Muscle of leg (tissue), 11 donors: ENCODE results near the gene NDOR1. TPM values are rescaled to one million over a fixed set of nuclear protein-coding genes. Genes with fewer than 3 reads are reported as not detected.

Experiments
- DNase-seq: peaks from one replicate; pipeline ENCODE4 v3.0.0; 2013
- H3K27ac ChIP-seq: one replicate; pipeline ENCODE4 v1.5.1; 2013; ENCODE audit warnings: mild to moderate bottlenecking, low read length, control low read depth
- H3K27me3 ChIP-seq: one replicate; pipeline ENCODE4 v1.6.1; 2013; ENCODE audit warnings: low read length; ENCODE audit not compliant: control insufficient read depth, insufficient read depth
- H3K36me3 ChIP-seq: one replicate; pipeline ENCODE4 v1.6.1; 2013; ENCODE audit warnings: low read length; ENCODE audit not compliant: control insufficient read depth, insufficient read depth
- H3K4me1 ChIP-seq: one replicate; pipeline ENCODE4 v1.6.1; 2013; ENCODE audit warnings: low read length; ENCODE audit not compliant: control insufficient read depth, insufficient read depth
- H3K4me3 ChIP-seq: one replicate; pipeline ENCODE4 v1.5.1; 2013; ENCODE audit warnings: low read length, control low read depth
- H3K9me3 ChIP-seq: replicated peaks from 2 replicates; pipeline ENCODE4 v1.6.1; 2013; ENCODE audit warnings: low read depth, low read length; ENCODE audit not compliant: control insufficient read depth
- WGBS: methylation state at CpG from one replicate; pipeline ENCODE4 v1.1.5; 2013; ENCODE audit warnings: missing lambda C conversion rate; ENCODE audit not compliant: insufficient coverage; 5-methylcytosine and 5-hydroxymethylcytosine counted together
- polyA plus RNA-seq, 8 donors: library from polyadenylated mRNA; unstranded; fragments of 120-200 nt; gene quantifications; one replicate each; pipeline versions ENCODE4 v1.2.1 to v1.2.3, GENCODE V29; 2013; ENCODE audit warnings: inconsistent platforms in 1 of 8, low replicate concordance in 1 of 8; ENCODE audit not compliant: insufficient read length in 8 of 8, insufficient read depth in 1 of 8
- total RNA-seq: library from RNA; stranded (reverse); fragments of 120-200 nt; gene quantifications from one replicate; pipeline ENCODE4 v1.2.4, GENCODE V29; 2013

The NDOR1 gene
- total and polyA plus RNA-seq, 9 donors: 3.1 to 10.8 (median 8.0) TPM

DNA sequence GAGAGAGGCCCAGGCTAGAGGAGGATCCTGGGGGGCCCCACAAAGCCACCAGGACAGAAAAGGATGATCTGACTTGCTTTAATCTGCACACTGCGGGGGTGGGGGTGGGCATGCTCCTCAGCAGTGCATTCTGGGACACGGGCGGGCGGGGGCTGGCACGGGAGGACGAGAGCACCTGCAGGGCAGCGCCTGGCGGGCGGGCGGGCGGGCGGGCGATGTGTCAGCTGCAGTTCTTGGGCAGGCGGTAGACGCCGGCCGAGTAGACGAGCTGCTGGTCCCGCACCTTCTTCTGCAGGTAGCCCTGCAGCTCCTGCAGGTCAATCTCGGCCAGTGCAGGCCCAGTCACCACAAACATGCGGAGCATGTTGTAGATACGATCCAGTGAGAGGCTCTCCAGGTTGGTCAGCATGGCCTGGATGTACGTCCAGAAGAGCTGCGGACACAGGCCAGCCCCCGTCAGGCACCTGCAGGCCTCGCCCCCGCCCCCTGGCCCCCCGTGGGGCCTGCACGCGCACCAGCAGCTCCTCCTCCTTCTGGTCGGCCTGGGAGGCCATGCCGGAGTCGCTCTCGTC is 30.7 kb upstream of the NDOR1 start:
- Histone ChIP-seq H3K27me3 (peaks cover 41% of the 10 kb centered on the region), H3K4me3 (no peak overlapping the region), H3K27ac (no peak overlapping the region), H3K4me1 (peaks cover 7% of the 10 kb centered on the region), H3K36me3 (peaks cover 26% of the 10 kb centered on the region), H3K9me3 (no peaks in the 10 kb centered on the region)
- DNase-seq: no peak
- 40% methylated on average over 34 of the region's 34 CpGs for WGBS

DNA sequence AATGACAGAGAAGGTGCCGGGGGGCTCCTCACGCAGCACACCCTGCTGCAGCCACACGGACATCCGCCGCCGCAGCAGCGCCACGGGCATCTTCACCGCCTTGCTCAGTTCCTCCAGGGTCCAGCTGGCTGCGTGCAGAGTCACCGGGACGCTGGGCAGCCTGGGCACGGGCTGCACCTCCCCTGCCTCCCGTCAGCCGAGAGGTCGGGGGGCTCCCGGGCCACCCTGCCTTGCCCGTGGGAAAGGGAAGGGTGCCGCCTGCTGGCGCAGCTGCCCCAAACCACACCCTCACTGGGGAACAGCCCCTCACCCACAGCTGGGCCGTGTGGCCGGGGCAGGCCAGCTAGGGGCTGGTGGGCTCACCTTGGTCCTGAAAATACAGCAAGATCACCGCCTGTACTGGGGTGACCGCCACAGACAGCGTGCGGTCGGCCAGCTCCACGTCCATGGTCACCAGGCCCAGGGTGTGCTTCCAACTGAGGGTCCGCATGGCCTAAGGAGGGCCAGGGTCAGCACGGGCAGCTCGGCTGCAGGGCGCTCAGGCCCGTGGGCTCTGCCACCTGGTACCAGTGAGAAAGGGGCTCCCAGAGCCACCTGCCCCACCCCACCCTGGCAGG is 30.0 kb upstream of the NDOR1 start:
- Histone ChIP-seq H3K36me3 (peaks cover 32% of the 10 kb centered on the region), H3K4me1 (peaks cover 4% of the 10 kb centered on the region), H3K9me3 (no peaks in the 10 kb centered on the region), H3K27me3 (peaks cover 34% of the 10 kb centered on the region), H3K4me3 (no peak overlapping the region), H3K27ac (no peak overlapping the region)
- 42% methylated on average over 27 of the region's 33 CpGs for WGBS
- DNase-seq: no peak

GRCh38 chr9:137176302-137177182 is 29.0 kb upstream of the NDOR1 start:
- peaks cover 43% of the 10 kb centered on the region for H3K36me3 ChIP-seq
- 45% methylated on average over 15 of the region's 17 CpGs for WGBS
- DNase-seq: no peak
- peaks cover 23% of the 10 kb centered on the region for H3K27me3 ChIP-seq
- no peak overlapping the region for H3K27ac ChIP-seq
- no peak overlapping the region for H3K4me3 ChIP-seq
- no peaks in the 10 kb centered on the region for H3K9me3 ChIP-seq
- peaks cover 4% of the 10 kb centered on the region for H3K4me1 ChIP-seq

DNA sequence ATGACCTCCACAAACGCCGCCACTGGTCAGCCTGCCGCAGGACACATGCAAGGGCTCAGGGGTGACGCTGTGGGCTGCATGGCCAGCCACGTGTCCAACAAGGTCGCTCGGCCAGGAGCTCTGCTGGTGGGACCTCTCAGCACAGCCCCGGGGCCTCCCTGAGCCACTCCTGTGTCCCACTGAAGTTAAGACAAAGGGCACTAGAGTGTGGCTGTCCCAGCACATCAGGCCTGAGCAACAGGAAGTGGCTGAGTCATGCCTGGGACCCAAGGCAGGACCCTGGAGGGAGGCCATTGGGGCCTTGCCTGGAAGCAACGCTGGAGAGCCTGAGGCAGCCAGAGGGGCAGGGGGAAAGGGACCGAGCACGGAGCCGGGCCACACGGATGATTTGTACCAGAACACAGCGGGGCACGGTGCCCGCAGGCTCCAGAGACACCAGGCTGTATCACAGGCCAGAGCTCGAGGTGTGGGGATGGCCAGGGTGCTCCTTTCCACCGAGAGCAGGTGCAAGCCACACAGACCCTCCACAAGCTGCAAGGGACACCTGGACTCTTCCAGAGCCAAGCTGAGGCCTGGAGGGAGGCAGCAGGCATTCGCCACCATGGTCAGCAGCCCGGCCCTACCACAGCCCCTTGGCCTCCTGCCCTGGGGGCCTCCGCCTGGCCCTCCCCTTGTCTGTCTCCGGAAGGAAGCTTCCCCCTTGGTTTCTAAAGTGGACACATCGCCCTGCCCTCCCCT is 27.1 kb upstream of the NDOR1 start:
- Histone ChIP-seq H3K27ac (no peak overlapping the region), H3K9me3 (no peaks in the 10 kb centered on the region), H3K4me1 (no peaks in the 10 kb centered on the region), H3K36me3 (peaks cover 60% of the 10 kb centered on the region), H3K27me3 (peaks cover 17% of the 10 kb centered on the region), H3K4me3 (no peak overlapping the region)
- 87% methylated on average over 22 of the region's 23 CpGs for WGBS
- no peak for DNase-seq

DNA sequence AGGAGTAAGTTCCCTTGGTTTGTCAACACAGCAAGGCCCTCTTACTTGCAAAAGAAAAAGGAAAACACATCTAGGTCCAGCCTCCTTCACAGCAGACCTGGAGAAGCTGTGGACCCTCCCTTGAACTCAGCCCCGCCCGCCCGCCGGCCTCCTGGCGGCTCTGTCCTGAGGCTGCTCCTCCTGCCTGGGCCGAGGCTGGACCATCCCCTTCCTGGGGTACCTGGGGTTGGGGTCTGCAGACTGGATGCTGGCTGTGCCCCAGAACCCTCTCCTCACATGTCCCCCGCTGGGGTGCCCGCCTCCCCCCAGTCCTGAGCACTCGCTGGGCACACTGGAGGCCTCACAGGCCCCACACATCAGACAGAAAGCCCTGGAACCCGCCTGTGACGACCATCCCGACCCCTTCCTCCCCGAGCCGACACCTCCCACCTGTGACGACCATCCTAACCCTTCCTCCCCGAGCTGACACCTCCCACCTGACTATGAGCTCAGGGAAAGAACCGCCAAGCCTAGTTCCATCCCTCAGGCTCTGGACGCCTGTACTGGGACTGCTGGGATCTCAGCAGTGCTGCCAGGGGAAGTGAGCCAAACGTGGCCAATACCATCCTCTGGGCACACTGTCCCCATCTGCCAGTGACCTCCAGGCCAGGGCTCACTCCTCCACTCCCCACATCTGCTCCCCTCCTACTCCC is 26.4 kb upstream of the NDOR1 start:
- no peak overlapping the region for H3K27ac ChIP-seq
- no peak for DNase-seq
- WGBS: 85% methylated on average over 13 of the region's 19 CpGs
- H3K36me3 ChIP-seq: peaks cover 67% of the 10 kb centered on the region
- H3K4me3 ChIP-seq: no peak overlapping the region
- peaks cover 10% of the 10 kb centered on the region for H3K27me3 ChIP-seq
- no peaks in the 10 kb centered on the region for H3K4me1 ChIP-seq
- H3K9me3 ChIP-seq: no peaks in the 10 kb centered on the region

DNA sequence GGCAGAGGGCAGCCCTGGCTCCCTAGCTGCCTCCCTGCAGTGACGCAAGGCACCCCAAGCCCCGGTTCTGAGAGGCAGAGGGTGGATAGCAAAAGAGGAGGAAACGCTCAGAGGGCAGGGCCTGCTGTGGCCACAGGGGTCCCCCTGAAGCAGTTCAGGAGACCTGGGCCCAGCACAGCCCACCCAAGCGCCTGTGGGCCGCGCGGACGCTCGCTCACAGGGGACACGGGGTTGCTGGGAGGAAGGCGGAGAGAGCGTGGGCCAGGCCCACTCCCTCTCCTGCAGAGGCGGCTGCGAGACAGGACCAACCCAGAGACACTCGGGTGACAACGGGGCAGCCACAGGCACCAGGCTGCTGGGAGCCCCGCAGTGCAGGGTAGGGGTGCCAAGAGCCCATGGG is 25.7 kb upstream of the NDOR1 start:
- WGBS: 94% methylated on average over 15 of the region's 17 CpGs
- H3K27me3 ChIP-seq: peaks cover 5% of the 10 kb centered on the region
- no peaks in the 10 kb centered on the region for H3K4me1 ChIP-seq
- H3K9me3 ChIP-seq: no peaks in the 10 kb centered on the region
- H3K36me3 ChIP-seq: peaks cover 74% of the 10 kb centered on the region
- no peak for DNase-seq
- no peak overlapping the region for H3K27ac ChIP-seq
- no peak overlapping the region for H3K4me3 ChIP-seq

GRCh38 chr9:137180491-137180890 is 25.0 kb upstream of the NDOR1 start:
- Histone ChIP-seq H3K4me3 (no peak overlapping the region), H3K27me3 (no peaks in the 10 kb centered on the region), H3K36me3 (peaks cover 81% of the 10 kb centered on the region), H3K4me1 (no peaks in the 10 kb centered on the region), H3K27ac (no peak overlapping the region), H3K9me3 (no peaks in the 10 kb centered on the region)
- DNase-seq: no peak
- WGBS: 91% methylated on average over 20 of the region's 20 CpGs

DNA sequence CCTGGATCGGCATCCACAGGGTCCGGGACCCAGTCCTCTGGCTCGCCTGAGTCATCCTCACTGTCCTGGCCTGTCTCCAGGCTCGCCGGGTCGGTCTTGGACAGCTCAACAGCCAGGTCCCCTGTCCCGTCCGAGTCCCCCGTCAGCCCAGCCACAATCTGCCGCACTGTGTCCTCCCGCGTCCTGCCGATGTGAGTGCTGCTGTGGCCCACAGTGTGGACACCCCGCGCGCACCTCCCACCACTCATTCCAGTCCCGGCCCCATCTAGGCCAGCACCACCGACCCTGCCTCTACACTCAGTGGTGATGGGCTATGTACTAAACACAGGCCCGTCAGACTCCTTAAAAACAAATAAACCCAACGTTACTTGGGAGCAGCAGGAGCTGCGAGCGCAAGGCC is 23.8 kb upstream of the NDOR1 start:
- Histone ChIP-seq H3K4me3 (no peak overlapping the region), H3K27ac (no peak overlapping the region), H3K9me3 (no peaks in the 10 kb centered on the region), H3K27me3 (no peaks in the 10 kb centered on the region), H3K4me1 (peaks cover 7% of the 10 kb centered on the region), H3K36me3 (peaks cover 93% of the 10 kb centered on the region)
- 94% methylated on average over 21 of the region's 22 CpGs for whole genome bisulfite sequencing
- DNase-seq: no peak

- Histone ChIP-seq H3K36me3 (peaks cover 90% of the 10 kb centered on the region), H3K9me3 (no peaks in the 10 kb centered on the region), H3K27me3 (no peaks in the 10 kb centered on the region), H3K4me3 (no peak overlapping the region), H3K27ac (no peak overlapping the region), H3K4me1 (peaks cover 18% of the 10 kb centered on the region)
- no peak for DNase-seq
- WGBS: 95% methylated on average over 17 of the region's 17 CpGs
Observed at GRCh38 chr9:137182836-137183235, 22.7 kb upstream of the NDOR1 start.
